Skeletal muscle tissue (tissue), 4 donors: ENCODE results near the gene DUS3L. TPM values are rescaled to one million over a fixed set of nuclear protein-coding genes. Genes with fewer than 3 reads are reported as not detected.

Source experiments
- H3K27ac ChIP-seq: one replicate; pipeline ENCODE4 v1.7.0; 2013; ENCODE audit warnings: mild to moderate bottlenecking, low read depth, low read length, inconsistent platforms
- H3K27me3 ChIP-seq, 3 donors: one replicate each; pipeline ENCODE4 v1.7.0; 2013; ENCODE audit warnings: low read length in 3 of 3; ENCODE audit not compliant: control insufficient read depth in 3 of 3, insufficient read depth in 3 of 3
- H3K36me3 ChIP-seq, 3 donors: one replicate each; pipeline ENCODE4 v1.7.0; 2013; ENCODE audit warnings: low read length in 3 of 3; ENCODE audit not compliant: control insufficient read depth in 3 of 3, insufficient read depth in 3 of 3
- H3K4me1 ChIP-seq, 3 donors: one replicate each; pipeline ENCODE4 v1.7.0; 2013; ENCODE audit warnings: low read length in 3 of 3, mild to moderate bottlenecking in 3 of 3; ENCODE audit not compliant: control insufficient read depth in 3 of 3, insufficient read depth in 3 of 3
- H3K4me3 ChIP-seq, 3 donors: one replicate each; pipeline ENCODE4 v1.7.0; 2013; ENCODE audit warnings: low read length in 3 of 3
- H3K9ac ChIP-seq, 3 donors: one replicate each; pipeline ENCODE4 v1.7.0; 2013; ENCODE audit warnings: low read length in 3 of 3, mild to moderate bottlenecking in 3 of 3, moderate library complexity in 2 of 3, low read depth in 1 of 3
- H3K9me3 ChIP-seq, 3 donors: one replicate each; pipeline ENCODE4 v1.7.0; 2013; ENCODE audit warnings: low read length in 3 of 3; ENCODE audit not compliant: control insufficient read depth in 3 of 3
- total RNA-seq: library from RNA; depleted of rRNA; stranded (reverse); fragments of >200 nt; gene quantifications from one replicate; pipeline ENCODE4 v1.2.3, GENCODE V29; 2014
- donor health status: Osteomylitis.

DUS3L gene
- total RNA-seq, 1 donor from 2014 or later = 15.7 TPM

DNA sequence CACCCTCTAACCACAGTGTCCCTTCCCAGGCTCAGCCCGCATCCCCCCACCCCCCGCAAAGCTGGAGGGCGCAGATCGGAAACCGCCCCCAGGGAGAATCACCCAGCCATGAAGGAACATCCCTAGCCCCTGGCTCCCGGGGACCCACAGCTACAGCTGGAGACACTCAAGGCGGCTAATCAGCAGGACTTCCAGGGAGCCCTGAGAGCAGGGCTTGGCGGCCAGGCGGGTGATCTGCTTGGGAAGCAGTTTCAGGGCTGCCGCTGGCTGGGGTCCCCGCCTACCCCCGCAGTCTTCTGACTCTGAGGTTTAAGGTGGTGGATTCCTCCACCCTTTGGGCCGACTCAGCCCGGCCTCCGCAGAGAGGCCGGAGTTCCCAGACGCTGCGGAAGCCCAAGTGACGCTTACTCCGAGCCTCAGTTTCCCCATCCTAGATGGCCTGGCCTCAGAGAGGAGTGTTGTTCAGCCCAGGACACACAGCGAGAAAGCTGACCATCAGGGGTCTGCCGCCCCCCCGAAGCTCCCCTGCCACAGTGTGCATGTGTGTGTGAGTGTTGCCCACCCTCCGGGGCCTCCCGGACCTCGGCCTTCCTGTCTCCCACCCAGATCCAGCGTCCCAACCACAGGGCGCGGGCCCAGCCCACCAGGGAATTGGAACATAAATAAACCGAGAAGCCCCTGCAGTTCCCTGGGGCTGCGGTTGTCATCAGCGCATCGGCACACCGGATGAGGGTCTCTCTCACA is 38.8 kb upstream of the DUS3L start:
- no peak overlapping the region for H3K9ac ChIP-seq
- H3K9me3 ChIP-seq = no peaks in the 10 kb centered on the region
- H3K4me1 ChIP-seq = peaks cover 0 to 3% (median 0%) of the 10 kb centered on the region in 3 donors
- H3K36me3 ChIP-seq = no peaks in the 10 kb centered on the region
- no peak overlapping the region for H3K4me3 ChIP-seq
- peaks cover 34 to 61% (median 35%) of the 10 kb centered on the region in 3 donors for H3K27me3 ChIP-seq
- no peak overlapping the region for H3K27ac ChIP-seq

DNA sequence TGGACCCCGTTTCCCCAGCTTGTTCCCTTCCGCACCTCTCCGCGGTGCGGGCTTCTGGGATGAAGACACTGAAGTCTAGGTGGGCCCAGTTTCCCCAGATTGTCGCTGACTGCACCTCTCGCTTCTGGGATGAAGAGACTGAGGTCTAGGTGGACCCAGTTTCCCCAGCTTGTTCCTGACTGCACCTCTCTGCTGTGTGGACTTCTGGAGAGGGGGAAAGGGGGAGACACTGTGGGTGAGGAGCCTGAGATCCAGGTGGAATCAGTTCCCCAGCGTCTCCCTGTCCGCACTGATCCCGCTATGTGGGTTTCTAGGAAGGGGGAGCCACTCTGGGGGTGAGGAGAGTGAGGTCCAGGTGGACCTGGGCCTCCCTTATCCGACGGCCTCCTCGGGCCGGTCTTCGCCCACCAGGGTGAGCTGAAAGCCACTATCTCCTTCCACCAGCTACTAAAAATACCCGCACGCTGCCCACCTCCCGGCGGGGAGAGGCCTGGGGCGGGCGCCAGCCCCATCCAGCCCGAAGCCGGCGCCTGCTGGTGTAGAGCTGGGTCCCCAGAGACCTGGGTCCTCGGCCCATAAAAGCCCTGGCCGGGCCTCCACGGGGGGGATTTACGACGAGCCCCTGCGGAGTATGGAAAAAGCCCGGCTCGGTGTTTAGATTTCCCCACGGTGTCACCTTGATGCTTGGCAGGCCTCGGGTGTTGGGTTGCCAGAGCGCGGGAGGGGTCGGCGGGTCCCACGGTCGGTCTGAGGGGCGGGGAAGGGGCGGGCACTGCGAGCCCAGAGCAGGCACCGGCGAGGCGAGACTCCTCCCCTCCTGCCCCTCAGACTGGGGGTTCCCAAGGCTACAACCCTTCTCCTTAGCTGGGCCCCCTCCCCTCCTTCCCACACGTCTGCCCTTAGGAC is 38.0 kb upstream of the DUS3L start:
- peak overlapping the region in 1 of 3 donors; percentile 8 for H3K9ac ChIP-seq
- no peaks in the 10 kb centered on the region for H3K36me3 ChIP-seq
- H3K27ac ChIP-seq = no peak overlapping the region
- peaks cover 0 to 3% (median 0%) of the 10 kb centered on the region in 3 donors for H3K4me1 ChIP-seq
- H3K4me3 ChIP-seq = peak overlapping the region in 2 of 3 donors; percentile 43 to 65
- H3K27me3 ChIP-seq = peaks cover 32 to 59% (median 33%) of the 10 kb centered on the region in 3 donors
- H3K9me3 ChIP-seq = no peaks in the 10 kb centered on the region

DNA sequence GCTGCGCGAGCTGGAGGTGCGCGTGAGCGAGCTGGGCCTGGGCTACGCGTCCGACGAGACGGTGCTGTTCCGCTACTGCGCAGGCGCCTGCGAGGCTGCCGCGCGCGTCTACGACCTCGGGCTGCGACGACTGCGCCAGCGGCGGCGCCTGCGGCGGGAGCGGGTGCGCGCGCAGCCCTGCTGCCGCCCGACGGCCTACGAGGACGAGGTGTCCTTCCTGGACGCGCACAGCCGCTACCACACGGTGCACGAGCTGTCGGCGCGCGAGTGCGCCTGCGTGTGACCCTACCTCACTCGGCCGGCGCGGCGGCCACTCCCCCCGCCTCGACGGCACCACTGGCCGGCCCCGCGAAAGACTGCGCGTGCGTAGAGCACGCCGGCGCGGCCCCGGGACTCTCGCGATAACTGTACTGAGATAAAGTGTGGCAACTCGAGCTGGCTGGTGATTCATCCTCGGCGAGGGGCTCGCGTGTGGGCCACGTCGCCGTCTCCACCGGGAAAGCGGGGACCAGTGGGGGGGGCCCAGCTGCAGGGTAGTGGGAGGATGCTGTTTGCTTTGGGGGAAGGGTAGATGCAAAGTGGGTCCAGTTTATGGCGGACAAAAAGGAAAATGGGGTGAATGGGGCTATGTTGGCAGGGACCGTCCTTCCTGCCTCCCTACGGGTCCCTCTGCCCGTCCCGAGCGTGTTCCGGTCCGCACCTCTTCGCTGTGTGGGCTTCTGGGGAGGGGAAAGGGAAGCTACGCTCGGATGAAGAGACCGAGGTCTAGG is 37.1 kb upstream of the DUS3L start:
- peaks cover 0 to 3% (median 0%) of the 10 kb centered on the region in 3 donors for H3K4me1 ChIP-seq
- H3K4me3 ChIP-seq = peak overlapping the region; percentile 13 to 65 (median 43)
- no peaks in the 10 kb centered on the region for H3K36me3 ChIP-seq
- H3K9me3 ChIP-seq = no peaks in the 10 kb centered on the region
- peak overlapping the region in 2 of 3 donors; percentile 8 to 23 for H3K9ac ChIP-seq
- H3K27me3 ChIP-seq = peaks cover 33 to 58% (median 37%) of the 10 kb centered on the region in 3 donors
- H3K27ac ChIP-seq = no peak overlapping the region

DNA sequence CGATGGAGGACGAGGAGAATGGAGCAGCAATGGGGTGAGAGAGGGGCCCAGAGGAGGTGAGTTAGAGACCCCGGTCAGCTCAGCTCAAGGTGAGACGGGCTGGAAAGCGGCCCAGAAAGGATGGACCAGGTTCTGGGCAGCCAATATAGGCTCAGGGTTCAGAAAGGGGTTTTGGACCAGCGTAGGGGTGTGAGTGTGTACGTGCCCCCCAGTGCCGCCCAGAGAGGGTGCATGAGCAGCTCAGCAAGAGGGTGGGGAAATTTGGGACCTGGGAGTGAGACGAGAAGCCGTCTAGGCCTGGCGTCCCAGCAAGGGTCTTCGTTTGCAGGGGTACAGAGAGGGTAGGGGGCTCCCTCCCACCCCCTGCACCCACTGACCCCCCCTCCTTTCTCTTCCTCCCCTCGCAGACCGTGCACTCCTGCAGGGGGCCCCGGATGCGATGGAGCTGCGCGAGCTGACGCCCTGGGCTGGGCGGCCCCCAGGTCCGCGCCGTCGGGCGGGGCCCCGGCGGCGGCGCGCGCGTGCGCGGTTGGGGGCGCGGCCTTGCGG is 36.5 kb upstream of the DUS3L start:
- Histone ChIP-seq H3K4me1 (peaks cover 0 to 3% (median 0%) of the 10 kb centered on the region in 3 donors), H3K27me3 (peaks cover 29 to 54% (median 37%) of the 10 kb centered on the region in 3 donors), H3K4me3 (peak overlapping the region in 1 of 3 donors; percentile 43), H3K27ac (no peak overlapping the region), H3K36me3 (no peaks in the 10 kb centered on the region), H3K9ac (no peak overlapping the region), H3K9me3 (no peaks in the 10 kb centered on the region)

DNA sequence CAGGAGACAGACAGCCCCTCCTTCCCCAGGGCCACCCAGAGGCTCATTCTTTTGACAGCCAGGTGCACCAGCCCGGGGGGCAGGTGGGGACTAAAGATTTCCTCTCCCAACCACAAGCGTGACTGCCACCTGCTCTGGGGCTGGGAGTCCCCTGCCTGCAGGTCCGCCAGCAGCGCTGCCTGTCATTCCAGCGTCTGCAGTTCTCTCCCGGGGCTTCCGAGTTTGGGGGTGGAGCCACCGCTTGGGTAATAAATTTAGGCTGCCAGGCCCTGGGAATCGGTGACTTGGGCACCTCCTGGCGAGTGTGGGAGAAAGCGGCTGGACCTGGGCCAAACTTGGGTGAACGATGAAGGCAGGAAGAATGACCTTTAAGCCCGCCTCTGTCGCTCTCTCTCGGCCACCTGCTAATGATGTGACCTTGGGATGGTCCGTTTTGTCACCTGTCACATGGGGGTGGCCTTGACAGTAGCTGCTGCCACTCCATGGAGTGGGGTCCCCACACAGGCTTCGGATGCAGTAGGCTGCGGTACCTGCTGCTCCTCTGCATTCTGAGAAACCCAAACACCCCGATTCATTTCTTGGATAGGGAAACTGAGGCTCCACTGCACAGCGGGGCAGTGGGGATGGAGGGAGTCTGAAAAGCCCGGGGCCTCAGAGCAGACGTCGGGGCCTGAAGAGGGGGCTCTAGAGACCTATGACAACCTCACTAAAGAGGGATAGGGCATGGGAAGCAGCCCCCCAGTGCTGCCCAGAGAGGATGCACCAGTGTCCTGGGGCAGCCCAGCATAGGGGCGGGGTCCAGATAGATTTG is 35.8 kb upstream of the DUS3L start:
- Histone ChIP-seq H3K27ac (no peak overlapping the region), H3K9ac (no peak overlapping the region), H3K4me1 (peaks cover 0 to 3% (median 0%) of the 10 kb centered on the region in 3 donors), H3K36me3 (no peaks in the 10 kb centered on the region), H3K4me3 (no peak overlapping the region), H3K9me3 (no peaks in the 10 kb centered on the region), H3K27me3 (peaks cover 26 to 50% (median 39%) of the 10 kb centered on the region in 3 donors)

DNA sequence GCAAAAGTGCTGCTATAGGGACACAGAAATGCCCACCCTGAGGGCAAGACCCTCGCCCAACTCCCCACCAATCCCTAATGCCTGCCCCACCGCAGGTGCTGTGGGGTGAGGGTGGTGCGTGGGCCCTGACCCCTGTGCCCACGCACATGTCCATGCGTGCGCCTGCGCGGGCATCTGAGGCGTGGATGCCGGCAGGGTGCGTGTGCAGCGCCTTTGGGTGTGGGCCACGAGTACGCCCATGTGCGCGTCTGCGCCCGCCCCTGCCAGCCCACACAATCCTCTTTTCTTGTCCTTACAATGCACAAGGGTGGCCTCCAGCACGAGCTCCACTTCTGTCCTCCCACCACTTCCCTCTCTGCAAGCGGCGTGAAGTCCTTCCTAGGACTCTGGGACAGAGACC is 34.2 kb upstream of the DUS3L start:
- H3K9me3 ChIP-seq = no peaks in the 10 kb centered on the region
- H3K36me3 ChIP-seq = no peaks in the 10 kb centered on the region
- H3K27ac ChIP-seq = no peak overlapping the region
- H3K4me1 ChIP-seq = peaks cover 0 to 3% (median 0%) of the 10 kb centered on the region in 3 donors
- H3K9ac ChIP-seq = no peak overlapping the region
- peaks cover 29 to 47% (median 35%) of the 10 kb centered on the region in 3 donors for H3K27me3 ChIP-seq
- no peak overlapping the region for H3K4me3 ChIP-seq

DNA sequence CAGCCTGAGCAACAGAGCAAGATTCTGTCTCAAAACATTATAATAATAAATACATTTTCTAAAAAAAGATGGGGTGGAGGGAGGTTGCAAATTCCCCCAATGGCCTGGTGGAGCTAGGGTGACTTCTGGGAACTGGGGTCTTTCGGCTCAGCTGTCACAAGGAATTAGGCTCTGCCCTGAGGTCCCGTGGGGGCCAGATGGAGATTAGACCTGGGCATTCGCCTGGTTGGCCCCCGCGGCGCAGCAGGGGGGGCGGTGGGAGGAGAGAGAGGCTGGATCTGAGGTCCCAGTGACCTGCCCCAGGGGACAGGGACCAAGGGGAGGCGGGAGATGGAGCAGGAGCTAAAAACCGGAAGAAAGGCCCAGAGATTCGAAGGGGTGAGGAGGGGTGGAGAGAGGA is 33.8 kb upstream of the DUS3L start:
- H3K9ac ChIP-seq = no peak overlapping the region
- H3K27me3 ChIP-seq = peaks cover 28 to 42% (median 32%) of the 10 kb centered on the region in 3 donors
- H3K4me1 ChIP-seq = peaks cover 0 to 3% (median 0%) of the 10 kb centered on the region in 3 donors
- H3K27ac ChIP-seq = no peak overlapping the region
- no peaks in the 10 kb centered on the region for H3K36me3 ChIP-seq
- H3K4me3 ChIP-seq = no peak overlapping the region
- no peaks in the 10 kb centered on the region for H3K9me3 ChIP-seq

DNA sequence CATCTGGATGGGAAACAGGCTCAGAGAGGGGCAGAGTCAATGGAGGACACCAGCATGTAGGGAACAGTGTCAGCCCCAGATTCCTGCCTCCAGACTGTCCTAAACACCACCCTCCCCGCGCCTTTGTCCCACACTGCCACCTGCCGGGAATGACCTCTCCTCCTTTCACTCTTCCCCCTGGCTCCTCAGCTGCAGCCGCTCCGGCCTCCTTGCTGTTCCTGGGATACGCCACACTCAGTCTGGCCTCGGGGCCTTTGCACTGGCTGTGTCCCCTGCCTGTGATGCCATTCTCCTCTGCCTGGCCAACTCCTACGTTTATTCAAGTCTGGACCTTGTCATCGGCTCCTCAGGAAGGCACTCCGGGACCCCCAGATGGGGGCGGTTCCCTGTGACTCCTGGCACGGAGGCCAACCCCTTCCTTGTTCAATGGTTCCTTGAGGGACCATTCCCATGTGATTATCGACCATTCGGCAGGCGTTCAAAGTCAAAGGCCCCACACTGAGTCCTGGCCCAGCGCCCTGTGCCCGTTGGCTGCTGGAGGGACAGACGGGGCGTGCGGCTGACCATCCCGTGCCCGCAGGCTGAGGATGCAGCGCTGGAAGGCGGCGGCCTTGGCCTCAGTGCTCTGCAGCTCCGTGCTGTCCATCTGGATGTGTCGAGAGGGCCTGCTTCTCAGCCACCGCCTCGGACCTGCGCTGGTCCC is 32.8 kb upstream of the DUS3L start:
- Histone ChIP-seq H3K9ac (no peak overlapping the region), H3K4me3 (no peak overlapping the region), H3K36me3 (no peaks in the 10 kb centered on the region), H3K27me3 (peaks cover 22 to 35% (median 24%) of the 10 kb centered on the region in 3 donors), H3K9me3 (no peaks in the 10 kb centered on the region), H3K4me1 (peaks cover 0 to 3% (median 0%) of the 10 kb centered on the region in 3 donors), H3K27ac (no peak overlapping the region)
